GM21526 (cell line): ENCODE measurements around the gene TMEM204.

Source experiments
- ATAC-seq: cut with Tn5 transposase; IDR thresholded peaks from one replicate; pipeline ENCODE4 v1.9.1; 2021; ENCODE audit warnings: moderate library complexity; ENCODE audit not compliant: unreplicated experiment, low FRiP score

Gene TMEM204

GRCh38 chr16:1553946-1554825 is 20.7 kb downstream of the TMEM204 start:
- no peak for ATAC-seq

GRCh38 chr16:1554826-1555445 is 21.5 kb downstream of the TMEM204 start:
- no peak for ATAC-seq

GRCh38 chr16:1556254-1556653 is 22.8 kb downstream of the TMEM204 start:
- no peak for ATAC-seq

- no peak for ATAC-seq
Measured at GRCh38 chr16:1557074-1557473, 23.6 kb downstream of the TMEM204 start.

GRCh38 chr16:1557576-1557975 is 24.1 kb downstream of the TMEM204 start:
- no peak for ATAC-seq

- no peak for ATAC-seq
Measured at GRCh38 chr16:1559446-1559975, 26.0 kb downstream of the TMEM204 start.

GRCh38 chr16:1560153-1560552 is 26.7 kb downstream of the TMEM204 start:
- no peak for ATAC-seq

- ATAC-seq: no peak
Measured at GRCh38 chr16:1560866-1561265, 27.4 kb downstream of the TMEM204 start.

- no peak for ATAC-seq
Measured at GRCh38 chr16:1561266-1561665, 27.8 kb downstream of the TMEM204 start.

GRCh38 chr16:1561836-1562235 is 28.4 kb downstream of the TMEM204 start:
- no peak for ATAC-seq

- ATAC-seq: no peak
Measured at GRCh38 chr16:1563786-1564185, 30.3 kb downstream of the TMEM204 start.

- no peak for ATAC-seq
Measured at GRCh38 chr16:1564325-1564724, 30.9 kb downstream of the TMEM204 start.

GRCh38 chr16:1565083-1565805 is 31.8 kb downstream of the TMEM204 start:
- ATAC-seq: no peak

GRCh38 chr16:1567988-1568387 is 34.5 kb downstream of the TMEM204 start:
- no peak for ATAC-seq

- no peak for ATAC-seq
Measured at GRCh38 chr16:1571012-1571671, 37.7 kb downstream of the TMEM204 start.

- ATAC-seq: no peak
Measured at GRCh38 chr16:1572673-1573072, 39.2 kb downstream of the TMEM204 start.

- ATAC-seq: no peak
Measured at GRCh38 chr16:1573301-1573700, 39.8 kb downstream of the TMEM204 start.

- no peak for ATAC-seq
Measured at GRCh38 chr16:1575578-1575977, 42.1 kb downstream of the TMEM204 start.

- no peak for ATAC-seq
Measured at GRCh38 chr16:1579214-1579613, 45.7 kb downstream of the TMEM204 start.

- ATAC-seq: no peak
Measured at GRCh38 chr16:1580256-1580655, 46.8 kb downstream of the TMEM204 start.

- ATAC-seq: no peak
Measured at GRCh38 chr16:1580956-1581355, 47.5 kb downstream of the TMEM204 start.
